Lower lobe of right lung (tissue), 2 donors: ENCODE measurements around the gene EMC1. TPM values are rescaled to one million over a fixed set of nuclear protein-coding genes. Genes with fewer than 3 reads are reported as not detected.

Experiments used
- ATAC-seq, 2 donors: fragments of 200-7000 bp; cut with Tn5 transposase; one replicate each; pipeline ENCODE4 v1.9.1; 2020 to 2022; ENCODE audit warnings: mild to moderate bottlenecking in 2 of 2, moderate library complexity in 2 of 2
- DNase-seq: peaks from one replicate; pipeline ENCODE4 v3.0.0-alpha.2; 2020
- H3K27ac ChIP-seq: fragments of 200-600 bp; one replicate; pipeline ENCODE4 v1.8.0; 2022
- H3K27me3 ChIP-seq: fragments of 200-600 bp; one replicate; pipeline ENCODE4 v1.8.0; 2022; ENCODE audit warnings: low read depth
- H3K36me3 ChIP-seq: fragments of 200-600 bp; one replicate; pipeline ENCODE4 v1.8.0; 2022; ENCODE audit warnings: mild to moderate bottlenecking
- H3K4me1 ChIP-seq: fragments of 200-600 bp; one replicate; pipeline ENCODE4 v1.8.0; 2022
- H3K4me3 ChIP-seq: fragments of 200-600 bp; one replicate; pipeline ENCODE4 v1.8.0; 2022; ENCODE audit warnings: mild to moderate bottlenecking
- H3K9me3 ChIP-seq: fragments of 200-600 bp; one replicate; pipeline ENCODE4 v1.8.0; 2022
- CTCF ChIP-seq: fragments of 200-600 bp; IDR thresholded peaks from one replicate; pipeline ENCODE4 v1.8.0; 2022; ENCODE audit warnings: antibody characterized with exemption, mild to moderate bottlenecking
- intact Hi-C: fragments of 100-400 bp; cut with DNase I; formaldehyde crosslinking; loops from one replicate; pipeline ENCODE4 v1.11.0; 2022
- total RNA-seq: library from RNA; stranded (reverse); fragmentation: NEBNext Ultra II Directional; extraction: Animal tissue kit (Norgen Biotek cat#: 25700); gene quantifications from one replicate; pipeline ENCODE4 v1.2.1, GENCODE V29; 2021
- donor health status: DM: no; HTN: yes; CAD: no; lungs with severe emphysema.

Gene EMC1
- total RNA-seq, 1 donor from 2014 or later: 39.2 TPM

- peak overlapping the region; percentile 98 for H3K27ac ChIP-seq
- H3K36me3 ChIP-seq: peaks cover 16% of the 10 kb centered on the region
- no peaks in the 10 kb centered on the region for H3K27me3 ChIP-seq
- no peak for TF ChIP-seq CTCF
- DNase-seq (no peak), ATAC-seq (no peak)
- no peaks in the 10 kb centered on the region for H3K9me3 ChIP-seq
- intact Hi-C loops: no loop called here
- peaks cover 70% of the 10 kb centered on the region for H3K4me1 ChIP-seq
- H3K4me3 ChIP-seq: peak overlapping the region; percentile 97
Measured at GRCh38 chr1:19208710-19209438, 42.5 kb downstream of the EMC1 start.

- peaks cover 58% of the 10 kb centered on the region for H3K4me1 ChIP-seq
- no peaks in the 10 kb centered on the region for H3K27me3 ChIP-seq
- TF ChIP-seq CTCF: no peak
- no peaks in the 10 kb centered on the region for H3K9me3 ChIP-seq
- intact Hi-C loops: no loop called here
- ATAC-seq: no peak
- no peak overlapping the region for H3K4me3 ChIP-seq
- H3K27ac ChIP-seq: no peak overlapping the region
- H3K36me3 ChIP-seq: peaks cover 4% of the 10 kb centered on the region
- DNase-seq: no peak
Measured at GRCh38 chr1:19206947-19207346, 44.4 kb downstream of the EMC1 start.

GRCh38 chr1:19205845-19206244, 45.5 kb downstream of the EMC1 start:
- no peak for ATAC-seq
- intact Hi-C loops: no loop called here
- Histone ChIP-seq H3K27me3 (no peaks in the 10 kb centered on the region), H3K9me3 (no peaks in the 10 kb centered on the region), H3K27ac (no peak overlapping the region), H3K4me1 (peaks cover 47% of the 10 kb centered on the region), H3K4me3 (no peak overlapping the region), H3K36me3 (peaks cover 16% of the 10 kb centered on the region)
- DNase-seq: no peak
- no peak for TF ChIP-seq CTCF

- H3K4me1 ChIP-seq: peaks cover 46% of the 10 kb centered on the region
- no peaks in the 10 kb centered on the region for H3K27me3 ChIP-seq
- no peak for TF ChIP-seq CTCF
- H3K9me3 ChIP-seq: no peaks in the 10 kb centered on the region
- no peak for DNase-seq
- no peak overlapping the region for H3K4me3 ChIP-seq
- no peak for ATAC-seq
- intact Hi-C loops: no loop called here
- no peak overlapping the region for H3K27ac ChIP-seq
- peaks cover 20% of the 10 kb centered on the region for H3K36me3 ChIP-seq
Measured at GRCh38 chr1:19205403-19205802, 45.9 kb downstream of the EMC1 start.

GRCh38 chr1:19204446-19205266, 46.7 kb downstream of the EMC1 start:
- no peak for ATAC-seq
- Histone ChIP-seq H3K4me1 (peaks cover 46% of the 10 kb centered on the region), H3K4me3 (no peak overlapping the region), H3K36me3 (peaks cover 27% of the 10 kb centered on the region), H3K27me3 (no peaks in the 10 kb centered on the region), H3K27ac (no peak overlapping the region), H3K9me3 (no peaks in the 10 kb centered on the region)
- intact Hi-C loops: no loop called here
- DNase-seq: no peak
- no peak for TF ChIP-seq CTCF
